Fibroblast of skin of right quadriceps (primary cell): ENCODE measurements around the gene KLF6.

Source experiments
- DNase-seq: peaks from one replicate; pipeline ENCODE4 v3.0.0-alpha.2; 2013

KLF6 gene

DNA sequence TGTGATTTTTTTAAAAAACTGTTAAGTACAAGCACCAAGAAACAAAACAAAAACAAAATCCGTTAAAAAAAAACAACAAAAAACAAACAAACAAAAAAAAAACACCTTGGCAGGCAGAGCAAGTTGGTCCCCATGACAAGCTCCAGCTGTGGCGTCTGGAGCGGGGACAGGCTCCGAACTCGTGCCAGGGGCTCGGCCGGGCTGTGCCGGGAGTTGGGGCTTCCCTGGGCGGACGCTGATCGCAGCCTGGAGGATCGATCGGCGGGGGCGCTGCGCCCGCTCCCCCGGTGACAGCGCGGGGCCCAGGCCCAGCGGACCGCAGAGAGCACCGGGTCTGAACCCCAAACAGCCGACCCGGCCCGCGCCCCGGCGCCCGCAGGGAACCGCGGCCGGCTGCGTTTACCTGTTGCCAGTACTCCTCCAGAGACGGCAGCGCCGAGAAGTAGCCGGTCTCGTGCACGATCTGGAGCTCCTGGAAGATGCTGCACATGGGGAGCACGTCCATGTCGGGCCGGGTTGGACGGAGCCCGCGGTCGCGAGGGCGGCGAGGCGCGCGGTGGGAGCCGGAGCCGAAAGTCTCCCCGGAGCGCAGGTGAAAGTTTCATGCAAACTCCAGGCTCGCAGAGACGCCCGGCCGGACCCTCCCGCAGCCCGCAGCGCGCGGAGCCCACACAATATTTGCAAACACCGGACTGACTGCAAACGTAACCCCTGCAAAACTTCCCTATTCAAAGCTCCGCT lies at the start of gene KLF6:
Gene KLF6 (minus strand): TSS at position 700 of the 741 bp plus-strand sequence. CDS start 195 bp downstream, at position 505.
- peak; percentile 26 for DNase-seq

DNA sequence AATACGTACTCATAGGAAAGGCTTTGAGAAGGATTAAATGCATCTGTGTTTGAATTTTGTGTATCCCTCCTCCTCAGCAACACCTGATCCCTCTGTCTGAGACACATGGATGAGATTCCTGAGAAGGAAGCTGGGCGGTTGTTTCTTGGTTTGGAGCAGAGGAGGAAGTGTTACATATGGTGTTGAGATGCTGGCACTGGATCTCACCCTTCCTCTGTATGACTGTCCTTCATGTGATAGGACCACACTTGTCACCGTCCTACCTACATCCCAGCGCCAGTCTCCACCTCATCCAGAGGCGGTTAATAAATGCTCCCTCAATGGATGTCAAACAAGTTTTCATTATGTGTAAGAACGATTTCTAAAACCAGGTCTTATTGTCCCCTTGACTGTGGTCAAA lies 49.4 kb upstream of the KLF6 start:
- DNase-seq: no peak

DNA sequence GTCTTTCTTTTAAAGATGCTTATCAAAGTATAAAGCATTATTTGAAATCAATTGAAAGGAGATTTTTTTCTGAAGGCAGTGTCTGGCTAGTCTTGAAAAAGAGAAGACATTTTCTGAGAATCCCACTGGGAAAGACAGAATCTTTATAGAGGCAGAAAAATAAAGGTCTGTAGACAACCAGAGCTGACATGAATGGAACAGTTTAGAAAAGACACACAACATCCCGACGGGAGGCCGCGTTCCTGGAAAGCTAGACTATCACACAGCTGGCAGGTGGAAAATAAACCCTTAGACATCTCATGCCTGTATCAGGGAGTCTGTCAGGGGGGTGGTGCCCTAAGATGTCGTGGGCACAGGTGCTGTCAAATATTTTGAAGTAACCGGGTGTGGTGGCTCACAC lies 48.0 kb upstream of the KLF6 start:
- no peak for DNase-seq

DNA sequence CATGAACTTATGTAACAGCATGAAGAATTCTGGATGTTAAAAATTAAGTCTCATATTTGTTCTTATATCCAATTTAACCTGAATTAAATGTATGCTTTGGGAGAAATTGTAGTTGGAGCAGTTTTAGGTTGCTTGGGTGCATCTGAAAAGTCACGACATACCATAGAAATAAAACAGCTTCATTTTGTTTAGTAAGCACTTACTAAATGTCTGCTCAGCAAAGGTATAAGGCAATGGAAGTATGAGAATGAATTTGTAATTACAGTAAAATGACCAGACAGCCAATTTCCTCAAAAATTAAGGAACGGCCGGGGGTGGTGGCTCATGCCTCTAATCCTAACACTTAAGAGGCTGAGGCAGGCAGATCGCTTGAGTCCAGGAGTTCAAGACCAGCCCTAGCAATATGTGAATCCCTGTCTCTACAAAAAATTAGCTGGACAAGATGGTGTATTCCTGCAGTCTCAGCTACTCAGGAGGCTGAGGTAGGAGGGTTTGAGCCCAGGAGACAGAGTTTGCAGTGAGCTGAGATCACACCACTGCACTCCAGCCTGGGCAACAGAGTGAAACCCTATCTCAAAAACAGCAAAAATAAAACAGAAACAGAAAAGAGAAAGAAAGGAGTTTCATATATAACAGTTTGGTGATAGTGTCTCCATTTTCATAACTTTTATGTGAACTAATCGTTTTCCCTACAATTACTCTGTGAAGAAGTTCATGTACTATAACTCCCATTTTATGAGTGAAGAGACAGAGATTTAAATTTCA lies 47.2 kb upstream of the KLF6 start:
- DNase-seq: no peak

DNA sequence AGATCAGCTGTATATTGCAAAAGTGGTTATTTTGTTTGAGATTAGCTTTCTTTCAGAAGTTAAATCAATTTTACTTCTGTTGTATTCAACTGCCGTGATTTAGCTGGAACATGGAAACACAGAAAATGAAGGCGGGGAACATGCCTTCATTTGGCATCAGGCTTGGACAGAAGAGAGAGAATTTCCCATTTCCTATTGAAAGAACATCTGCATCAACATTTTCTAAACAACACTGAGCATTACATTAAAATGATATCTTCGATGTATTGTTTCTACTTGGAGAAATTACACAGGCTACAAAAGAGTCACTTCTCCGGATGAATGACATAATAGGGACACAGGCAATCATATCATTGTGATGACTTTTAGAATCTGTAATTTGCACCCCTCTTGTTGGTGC lies 46.6 kb upstream of the KLF6 start:
- DNase-seq: no peak

DNA sequence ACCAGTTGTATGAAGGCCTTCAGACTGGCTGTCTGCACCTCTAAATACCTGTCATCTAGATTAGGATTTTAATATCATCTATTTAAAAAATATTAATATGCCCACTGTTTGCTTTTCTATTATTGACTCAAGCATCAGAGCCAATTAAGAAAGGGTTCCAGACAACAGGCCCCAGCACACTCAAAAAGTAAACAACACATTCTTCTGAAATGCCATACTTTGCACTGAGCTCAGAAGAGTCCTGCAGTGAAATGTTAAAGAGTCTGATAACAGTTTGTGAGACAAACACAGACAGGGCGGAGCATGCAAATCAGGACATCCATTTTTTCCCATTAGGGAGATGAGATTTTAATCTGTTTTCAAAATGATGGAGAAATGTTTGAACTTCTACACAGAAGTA lies 45.9 kb upstream of the KLF6 start:
- DNase-seq: no peak

DNA sequence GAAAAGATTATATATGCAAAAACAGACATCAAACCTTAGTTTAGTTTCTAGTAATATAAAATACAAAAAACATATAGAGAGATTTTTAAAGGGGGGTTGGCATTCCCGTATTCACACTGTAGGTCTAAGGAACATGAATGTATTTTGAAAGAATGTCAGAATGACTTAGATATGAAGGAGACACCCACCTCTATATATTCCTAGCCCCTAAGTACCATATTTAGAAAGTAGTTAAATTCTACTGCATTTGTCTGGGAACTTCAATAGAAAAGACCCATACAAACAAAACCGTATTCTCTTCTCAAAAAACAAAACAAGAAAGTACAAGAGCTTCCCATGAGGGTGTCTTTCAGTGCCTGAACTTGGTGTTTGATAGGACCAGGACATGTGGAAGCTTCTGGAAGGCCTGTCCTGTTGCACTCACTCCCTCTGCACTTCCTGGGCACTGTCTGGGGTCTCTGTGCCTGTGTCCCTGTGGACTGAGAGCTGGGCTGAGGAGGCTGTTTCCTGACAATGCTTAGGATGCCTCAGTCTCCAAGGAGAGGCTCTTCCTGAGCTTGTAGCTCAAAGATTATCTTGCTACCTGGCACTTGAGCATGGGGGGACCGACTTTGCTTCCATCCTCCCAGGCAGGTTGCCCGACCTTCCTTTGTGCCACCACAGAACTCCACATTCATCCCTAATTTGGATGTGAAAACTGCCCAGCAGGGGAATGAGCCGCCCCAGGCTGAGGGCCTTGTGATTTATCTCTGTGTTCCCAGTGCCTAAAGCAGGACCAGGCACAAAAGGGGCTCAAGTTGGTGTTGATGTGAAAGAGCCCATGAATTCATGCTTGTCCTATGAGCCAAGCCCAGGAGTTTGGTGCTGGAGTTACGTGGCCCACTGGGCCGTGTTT lies 44.4 kb upstream of the KLF6 start:
- DNase-seq: no peak

DNA sequence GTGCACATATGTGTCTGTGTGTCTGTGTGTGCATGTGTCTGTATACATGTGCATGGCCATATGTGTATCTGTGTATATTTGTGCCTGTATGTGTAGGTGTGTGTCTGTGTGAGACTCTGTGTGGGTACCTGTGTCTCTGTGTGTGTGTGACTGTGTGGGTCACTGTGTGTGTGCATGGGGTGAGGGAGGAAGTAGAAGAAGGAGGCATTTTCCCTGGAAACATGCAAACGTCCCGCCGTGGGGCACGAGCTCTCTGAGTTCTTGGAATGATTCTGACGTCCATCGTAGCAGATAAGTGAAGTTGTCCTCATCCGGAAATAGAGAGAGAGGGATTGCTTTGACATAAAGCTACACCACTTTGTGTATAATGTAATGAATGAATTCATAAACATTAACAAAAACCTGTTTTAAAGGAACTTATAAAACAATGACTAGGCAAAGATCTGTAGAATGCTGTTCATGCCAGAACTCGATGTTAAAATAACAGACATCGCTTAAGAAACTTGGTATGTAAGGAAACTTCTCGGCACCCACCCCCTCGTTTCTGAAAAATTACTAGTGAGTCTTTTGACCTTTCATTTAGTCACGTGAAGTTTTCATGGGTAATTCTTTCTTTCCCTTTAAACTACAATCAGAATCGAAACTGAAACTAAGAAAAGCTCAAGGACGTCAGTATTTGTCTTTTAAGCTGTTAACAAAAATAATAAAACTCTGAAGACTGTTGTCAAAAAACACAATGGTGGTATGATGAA lies 43.6 kb upstream of the KLF6 start:
- peak; percentile 70 for DNase-seq

DNA sequence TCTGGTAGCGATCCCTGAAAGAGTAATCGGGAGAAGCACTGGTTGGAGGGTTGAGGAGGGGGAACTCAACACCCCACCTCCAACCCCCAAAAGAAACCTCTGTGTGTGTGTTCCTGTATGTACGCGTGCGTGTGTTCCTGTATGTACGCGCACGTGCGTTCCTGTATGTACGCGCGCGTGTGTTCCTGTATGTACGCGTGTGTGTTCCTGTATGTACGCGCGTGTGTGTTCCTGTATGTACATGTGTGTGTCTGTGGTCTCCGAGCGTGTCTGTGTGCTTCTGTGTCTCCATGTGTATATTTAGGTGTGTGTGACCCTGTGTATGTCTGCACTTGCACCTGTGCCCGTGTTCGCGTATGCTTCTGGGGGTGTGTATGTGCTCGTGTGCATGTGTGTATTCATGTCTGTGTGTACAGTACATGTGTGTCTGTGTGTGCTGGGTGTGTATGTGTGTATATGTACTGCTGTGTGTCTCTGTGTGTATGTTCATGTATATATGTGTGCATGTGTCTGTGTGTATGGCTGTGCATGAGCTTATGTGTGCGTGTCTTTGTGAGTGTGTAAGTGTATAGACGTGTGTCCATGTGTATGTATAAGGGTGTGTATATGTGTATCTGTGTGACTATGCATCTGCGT lies 42.9 kb upstream of the KLF6 start:
- DNase-seq: no peak

DNA sequence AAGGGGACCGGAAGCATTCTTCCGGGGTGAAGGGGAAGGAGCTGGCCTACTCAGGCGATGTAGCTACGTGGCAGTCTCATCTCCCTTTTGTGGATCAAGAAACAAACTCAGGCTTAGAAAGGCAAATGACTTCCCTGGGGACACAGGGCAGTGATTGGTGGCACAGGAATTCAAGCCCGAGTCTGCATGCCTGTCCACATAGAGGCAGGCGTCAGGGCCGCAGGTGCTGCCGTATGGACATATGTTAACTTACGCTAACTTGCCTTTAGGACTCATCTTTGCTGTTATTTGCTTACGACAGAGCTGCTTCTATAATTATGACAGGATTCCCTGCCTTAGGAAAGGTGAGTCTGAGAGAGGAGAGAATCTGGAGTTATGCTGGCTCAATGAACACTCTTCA lies 42.3 kb upstream of the KLF6 start:
- no peak for DNase-seq

DNA sequence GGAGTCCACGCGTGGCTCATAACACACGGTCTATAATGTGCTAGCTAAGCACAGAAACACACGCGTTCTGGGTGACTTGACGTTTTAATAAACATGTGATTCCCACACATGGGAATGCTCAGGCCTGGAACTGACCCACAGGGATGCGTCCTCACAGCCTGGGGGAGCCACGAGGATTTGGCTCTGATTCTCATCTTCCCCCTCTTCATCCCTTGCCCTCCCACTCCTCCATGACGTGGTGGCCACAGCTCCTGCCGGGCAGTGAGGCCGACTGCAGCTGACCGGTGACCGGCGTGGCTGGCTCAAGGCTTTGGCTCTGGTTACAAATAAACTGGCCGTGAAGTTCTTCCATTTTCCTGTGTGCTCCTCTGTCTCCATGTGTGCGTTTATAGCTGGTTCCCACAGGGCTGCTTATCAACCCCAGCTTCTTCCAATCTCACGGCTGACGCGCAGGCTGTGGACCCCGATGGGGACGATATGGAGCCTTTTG lies 40.9 kb upstream of the KLF6 start:
- DNase-seq: no peak

DNA sequence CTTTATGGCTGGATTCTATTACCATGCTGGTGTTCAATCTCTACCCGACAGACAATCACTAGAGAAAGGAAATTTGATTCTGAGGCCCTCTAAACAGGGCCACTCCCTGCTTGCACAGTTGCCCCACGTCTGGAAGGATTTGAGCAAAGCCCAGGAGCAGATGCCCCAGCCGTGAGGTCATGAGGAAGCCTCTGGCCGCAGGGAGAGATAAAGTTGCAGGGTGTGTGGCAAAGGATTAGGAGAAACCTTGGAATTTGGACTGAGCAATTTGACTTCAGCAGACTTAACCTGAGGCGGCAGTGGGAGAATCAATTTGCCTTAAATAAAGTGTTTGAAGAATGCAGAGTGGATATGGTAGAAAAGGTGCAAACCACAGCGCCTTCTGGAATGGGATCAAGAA lies 40.2 kb upstream of the KLF6 start:
- DNase-seq: peak; percentile 73

DNA sequence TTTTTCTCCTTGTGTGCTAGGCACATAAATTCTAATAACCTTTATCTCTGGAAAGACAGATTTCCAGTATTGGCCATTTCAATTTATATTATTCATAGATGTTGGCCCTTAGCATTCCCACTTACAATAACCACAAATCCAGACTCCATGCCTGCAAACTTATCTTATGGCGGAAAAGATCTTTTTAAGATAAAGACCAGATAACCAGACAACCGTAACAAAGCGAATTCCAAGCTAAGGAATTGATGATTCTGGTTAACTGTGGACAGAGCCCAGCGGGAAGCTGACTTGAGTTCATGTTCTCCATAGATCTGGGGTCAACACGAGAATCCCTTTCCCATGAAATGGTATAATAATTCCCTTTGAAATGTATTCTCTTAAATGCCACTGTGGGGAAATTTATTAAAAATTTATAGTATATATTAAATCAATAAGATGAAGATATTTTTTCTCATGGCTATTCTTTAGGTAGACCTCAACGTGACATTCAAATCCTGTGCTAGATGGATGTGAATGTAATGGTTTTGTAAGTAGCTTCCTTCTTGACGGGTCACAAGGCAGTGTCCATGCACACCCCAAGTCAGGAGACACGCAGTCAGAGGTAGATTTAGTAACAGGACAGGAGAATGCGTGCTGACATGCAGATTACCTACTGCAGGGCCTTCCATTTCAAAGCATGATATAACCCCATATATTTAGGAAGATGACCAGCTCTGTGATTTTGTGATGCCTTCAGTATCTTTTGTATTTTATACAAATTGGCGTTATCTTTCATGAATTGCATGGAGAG lies 37.7 kb upstream of the KLF6 start:
- DNase-seq: no peak

DNA sequence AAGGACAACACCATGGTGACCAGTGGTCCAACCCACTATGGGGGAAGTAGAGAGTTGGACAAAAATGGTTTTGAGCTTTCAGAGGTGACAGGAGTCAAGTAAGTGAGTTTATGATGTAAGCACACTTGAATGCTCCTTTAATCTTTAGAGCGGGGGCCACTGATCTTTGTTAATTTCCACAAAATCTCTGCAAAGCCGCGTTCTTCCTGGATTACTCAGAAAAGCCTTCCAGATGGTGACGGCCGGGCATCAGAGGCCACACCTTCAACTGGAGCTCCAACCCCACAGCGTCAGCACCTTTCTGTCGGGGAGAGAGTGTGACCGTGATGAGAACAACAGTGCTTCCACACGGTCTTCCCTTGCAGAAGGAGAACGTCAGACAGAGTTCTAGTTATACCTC lies 35.2 kb upstream of the KLF6 start:
- peak; percentile 60 for DNase-seq

DNA sequence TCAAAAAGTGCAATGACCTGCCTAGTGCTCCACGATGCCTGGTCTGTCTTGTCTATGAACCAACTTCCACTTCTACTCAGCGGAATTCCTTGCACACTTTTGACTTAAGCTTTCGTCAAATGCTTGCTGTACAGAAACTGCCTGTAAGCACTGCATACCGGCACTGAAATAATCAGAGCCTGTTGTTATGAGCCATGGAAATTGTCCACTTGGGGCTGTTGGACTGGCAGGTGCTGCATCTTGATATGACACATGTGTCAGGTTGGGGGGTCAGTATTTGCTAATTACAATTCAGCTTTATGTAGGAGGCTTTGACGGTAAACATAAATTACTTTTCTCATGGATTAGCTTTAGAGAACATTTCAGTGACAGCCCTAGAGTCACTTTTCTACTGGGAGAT lies 32.0 kb upstream of the KLF6 start:
- no peak for DNase-seq

DNA sequence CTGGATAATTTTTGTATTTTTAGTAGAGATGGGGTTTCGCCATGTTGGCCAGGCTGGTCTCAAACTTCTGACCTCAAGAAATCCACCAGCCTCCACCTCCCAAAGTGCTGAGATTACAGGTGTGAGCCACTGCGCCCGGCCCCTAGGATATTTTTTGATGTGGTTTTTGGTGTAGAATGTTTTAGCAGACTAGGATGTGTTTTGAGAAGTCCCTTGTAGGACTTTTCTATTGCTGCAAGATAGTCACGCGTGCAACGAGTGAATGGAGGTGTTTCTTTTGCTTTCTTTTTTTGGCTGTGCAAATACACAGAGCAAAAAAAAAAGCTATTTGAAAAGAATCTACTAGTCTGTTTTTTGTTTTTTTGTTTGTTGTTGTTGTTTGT lies 29.8 kb upstream of the KLF6 start:
- DNase-seq: no peak

DNA sequence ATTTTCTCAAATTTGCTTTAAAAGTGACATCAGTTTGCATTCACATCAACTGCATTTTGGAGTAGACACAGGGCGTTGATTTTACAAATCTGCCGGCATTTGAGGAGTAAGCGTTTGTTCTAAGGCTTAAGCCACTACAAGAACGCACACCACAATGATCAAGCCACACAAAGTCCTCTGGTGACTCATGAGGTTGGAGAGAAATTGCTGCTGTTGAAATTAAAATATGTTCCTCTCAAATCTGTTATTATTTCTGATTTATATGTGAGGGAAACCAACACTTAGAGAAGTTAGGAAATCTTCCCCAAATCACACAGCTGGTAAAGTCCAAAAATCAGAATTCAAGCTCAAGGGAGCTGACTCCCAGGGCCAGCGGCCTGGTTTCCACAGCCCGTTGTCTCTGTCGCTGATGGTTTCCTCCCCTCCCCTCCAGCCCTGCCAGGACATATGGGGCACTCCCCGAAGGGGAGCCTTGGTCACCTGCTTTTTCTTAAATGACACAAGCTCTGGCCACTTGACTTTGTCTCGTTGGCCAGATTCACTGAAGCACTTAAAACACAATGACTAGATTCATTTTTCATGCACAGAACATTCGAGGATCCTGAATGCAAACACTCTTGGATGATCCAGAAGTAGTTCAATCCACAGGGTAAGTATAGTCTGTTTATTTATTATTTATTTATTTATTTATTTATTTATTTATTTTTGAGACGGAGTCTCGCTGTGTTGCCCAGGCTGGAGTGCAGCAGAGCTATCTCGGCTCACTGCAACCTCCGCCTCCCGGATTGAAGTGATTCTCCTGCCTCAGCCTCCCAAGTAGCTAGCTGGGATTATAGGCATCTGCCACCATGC lies 29.2 kb upstream of the KLF6 start:
- peak; percentile 75 for DNase-seq

DNA sequence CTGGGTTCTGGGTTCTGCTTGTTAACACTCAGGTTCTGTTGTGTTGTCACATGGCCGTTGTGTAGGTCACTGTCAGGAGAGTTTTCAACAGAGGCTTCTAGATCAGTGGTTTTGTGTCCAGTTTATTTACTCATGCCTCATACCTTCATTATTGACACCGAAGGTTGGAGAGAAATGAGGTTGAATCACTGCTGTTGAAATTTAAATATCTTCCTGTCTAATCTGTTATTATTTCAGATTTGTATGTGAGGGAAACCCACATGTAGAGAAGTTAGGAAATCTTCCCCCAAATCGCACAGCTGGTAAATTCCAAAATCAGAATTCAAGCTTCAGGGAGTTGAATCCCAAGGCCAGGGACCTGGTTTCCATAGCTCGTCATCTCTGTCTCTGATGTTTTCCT lies 28.3 kb upstream of the KLF6 start:
- no peak for DNase-seq

DNA sequence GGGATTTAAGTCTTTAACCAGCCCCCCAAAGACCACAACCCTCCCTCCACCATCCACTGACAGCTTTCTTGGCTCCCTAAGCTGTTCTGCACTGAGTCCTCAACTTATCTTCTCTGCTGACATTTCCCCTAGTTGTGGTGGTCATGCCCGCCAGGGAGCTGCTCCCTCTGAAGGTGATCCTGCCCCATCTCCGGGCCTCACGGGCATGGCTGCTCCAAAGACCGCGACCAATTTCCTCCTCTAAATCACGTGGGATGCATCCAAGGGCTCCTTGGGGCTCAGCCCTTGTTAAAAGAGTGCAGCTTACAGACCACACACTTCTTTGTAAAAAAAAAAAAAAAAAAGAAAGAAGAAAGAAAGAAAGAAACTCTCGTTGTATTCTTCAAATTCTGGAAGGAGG lies 27.1 kb upstream of the KLF6 start:
- no peak for DNase-seq

DNA sequence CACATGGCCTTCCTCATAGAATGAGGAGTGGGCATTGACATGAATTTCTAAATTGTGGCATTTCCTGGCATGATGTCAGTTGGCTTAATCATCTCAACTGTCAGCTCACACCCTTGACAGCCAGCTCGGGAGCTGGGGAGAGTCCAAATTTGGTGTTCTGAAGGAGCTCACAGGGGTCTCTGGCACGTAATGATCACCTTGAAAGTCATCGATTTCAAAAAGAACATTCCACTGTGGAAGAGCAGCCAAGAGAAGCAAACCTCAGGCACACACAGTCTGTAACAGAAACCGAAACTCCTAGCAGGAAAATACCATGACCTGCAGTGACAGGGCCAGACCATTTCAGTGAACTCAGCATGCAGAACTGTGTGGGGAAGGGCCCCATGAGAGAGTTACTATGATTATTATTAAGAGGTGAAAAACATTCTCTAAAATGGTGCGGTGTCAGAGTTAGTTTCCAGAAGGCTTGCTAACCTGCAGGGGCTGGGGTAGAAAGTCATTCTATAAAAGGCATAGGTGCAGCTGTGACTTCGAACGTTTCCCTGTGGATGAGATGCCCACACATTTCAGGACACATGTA lies 26.4 kb upstream of the KLF6 start:
- DNase-seq: peak; percentile 67
